ENCODE data around the gene DTNBP1. TPM values are rescaled to one million over a fixed set of nuclear protein-coding genes. Genes with fewer than 3 reads are reported as not detected.
A peak's percentile ranks its signal among the peaks of the same experiment; 100 is the strongest.

DTNBP1 gene
- total and polyA plus RNA-seq, 5 donors, result 17.2 to 34.0 (median 24.9) TPM

- intact Hi-C loops (cut with DNase I), result no loop called here
- no peak overlapping the region for H3K4me3 ChIP-seq (ENCODE audit: low read length)
- H3K9me3 ChIP-seq (ENCODE audit: control insufficient read depth, low read length), result no peaks in the 10 kb centered on the region
- no peaks in the 10 kb centered on the region for H3K4me1 ChIP-seq (ENCODE audit: control insufficient read depth, insufficient read depth, low read length)
- H3K27ac ChIP-seq (ENCODE audit: low read length), result no peak overlapping the region
- H3K27me3 ChIP-seq (ENCODE audit: control insufficient read depth, insufficient read depth), result no peaks in the 10 kb centered on the region
- ATAC-seq (no peak), DNase-seq (no peak)
- WGBS, result 96% methylated on average over 2 of the region's 2 CpGs
Measured at GRCh38 chr6:15607603-15608002, 55.2 kb downstream of the DTNBP1 start.

GRCh38 chr6:15606347-15606746 is 56.5 kb downstream of the DTNBP1 start:
- no peaks in the 10 kb centered on the region for H3K4me1 ChIP-seq (ENCODE audit: control insufficient read depth, insufficient read depth, low read length)
- DNase-seq (no peak), ATAC-seq (no peak)
- no peaks in the 10 kb centered on the region for H3K27me3 ChIP-seq (ENCODE audit: control insufficient read depth, insufficient read depth)
- intact Hi-C loops (cut with DNase I), result no loop called here
- 82% methylated on average over 1 of the region's 1 CpG for WGBS
- no peak overlapping the region for H3K4me3 ChIP-seq (ENCODE audit: low read length)
- H3K9me3 ChIP-seq (ENCODE audit: control insufficient read depth, low read length), result no peaks in the 10 kb centered on the region
- no peak overlapping the region for H3K27ac ChIP-seq (ENCODE audit: low read length)

- no peaks in the 10 kb centered on the region for H3K27me3 ChIP-seq (ENCODE audit: control insufficient read depth, insufficient read depth)
- H3K4me1 ChIP-seq (ENCODE audit: control insufficient read depth, insufficient read depth, low read length), result no peaks in the 10 kb centered on the region
- no peaks in the 10 kb centered on the region for H3K9me3 ChIP-seq (ENCODE audit: control insufficient read depth, low read length)
- H3K27ac ChIP-seq (ENCODE audit: low read length), result no peak overlapping the region
- no peak for DNase-seq
- H3K4me3 ChIP-seq (ENCODE audit: low read length), result no peak overlapping the region
- ATAC-seq, result no peak
- intact Hi-C loops (cut with DNase I), result no loop called here
- WGBS, result 98% methylated on average over 2 of the region's 2 CpGs
Measured at GRCh38 chr6:15604843-15605242, 58.0 kb downstream of the DTNBP1 start.

- no peak for ATAC-seq
- Histone ChIP-seq H3K4me3 (ENCODE audit: low read length) (no peak overlapping the region), H3K27me3 (ENCODE audit: control insufficient read depth, insufficient read depth) (no peaks in the 10 kb centered on the region), H3K27ac (ENCODE audit: low read length) (no peak overlapping the region), H3K4me1 (ENCODE audit: control insufficient read depth, insufficient read depth, low read length) (no peaks in the 10 kb centered on the region), H3K9me3 (ENCODE audit: control insufficient read depth, low read length) (no peaks in the 10 kb centered on the region)
- 47% methylated on average over 3 of the region's 3 CpGs for WGBS
- intact Hi-C loops (cut with DNase I), result no loop called here
- peak in 2 of 3 donors; percentile 57 to 73 for DNase-seq
Measured at GRCh38 chr6:15602154-15602553, 60.7 kb downstream of the DTNBP1 start.

DNA sequence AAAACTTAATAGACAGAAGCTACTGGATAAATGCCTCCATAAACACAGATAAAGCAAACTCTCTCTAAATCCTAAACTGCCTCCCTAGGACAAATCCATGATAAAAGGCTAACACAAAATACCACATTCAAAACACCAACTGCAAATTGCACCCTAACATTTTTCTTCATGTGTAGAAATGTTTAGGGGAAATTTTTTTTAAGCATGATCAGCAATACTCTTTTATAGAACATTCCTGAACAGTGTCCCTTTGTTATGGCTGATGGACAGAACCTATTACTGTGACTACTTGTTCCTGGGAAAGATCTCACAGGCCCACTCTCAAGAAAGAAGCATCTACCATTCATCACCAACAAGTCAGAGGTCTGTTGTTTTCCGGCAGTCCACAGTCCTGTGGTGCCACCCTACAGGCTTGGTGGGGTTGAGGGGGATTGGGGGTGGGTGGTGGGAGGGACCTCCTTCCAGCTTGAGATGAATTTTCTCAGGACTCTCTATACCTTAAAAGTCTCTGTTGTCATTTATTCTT is 64.5 kb downstream of the DTNBP1 start:
- intact Hi-C loops (cut with DNase I), result no loop called here
- no peaks in the 10 kb centered on the region for H3K9me3 ChIP-seq (ENCODE audit: control insufficient read depth, low read length)
- WGBS, result 80% methylated on average over 1 of the region's 1 CpG
- DNase-seq (no peak), ATAC-seq (no peak)
- no peaks in the 10 kb centered on the region for H3K27me3 ChIP-seq (ENCODE audit: control insufficient read depth, insufficient read depth)
- H3K4me1 ChIP-seq (ENCODE audit: control insufficient read depth, insufficient read depth, low read length), result peaks cover 5% of the 10 kb centered on the region
- H3K27ac ChIP-seq (ENCODE audit: low read length), result no peak overlapping the region
- H3K4me3 ChIP-seq (ENCODE audit: low read length), result no peak overlapping the region

DNA sequence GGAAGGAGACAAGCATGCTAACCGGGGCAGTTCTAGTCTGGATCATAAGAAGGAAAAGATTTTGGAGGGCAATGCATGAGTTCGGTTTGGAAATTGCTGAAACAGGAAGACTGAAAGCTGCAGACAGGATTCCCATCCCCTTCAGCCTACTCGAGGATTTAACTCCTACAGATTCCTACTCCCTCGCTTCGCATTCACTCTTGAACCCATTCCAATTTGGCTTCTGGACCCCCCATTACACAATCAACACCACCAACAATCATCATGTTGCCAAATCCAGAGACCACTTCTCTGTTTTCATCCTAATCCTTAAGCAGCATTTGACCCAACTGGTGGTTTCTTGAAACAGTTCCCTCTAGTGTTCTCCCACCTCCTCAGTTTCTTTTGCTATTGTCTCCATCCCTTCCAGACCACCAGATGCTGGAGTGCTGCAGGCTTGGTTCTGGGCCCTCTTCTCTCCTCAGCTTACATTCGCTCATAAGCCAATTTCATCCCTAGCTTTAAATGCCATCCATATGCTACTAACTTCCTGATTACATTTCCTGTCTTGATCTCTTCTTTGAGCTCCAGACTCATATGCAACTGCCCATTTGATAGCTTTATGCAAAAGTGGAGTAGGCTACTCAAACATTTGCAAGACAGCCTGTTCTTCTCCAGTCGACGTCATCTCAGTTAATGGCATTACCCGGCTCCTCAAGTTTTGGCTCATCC is 66.5 kb downstream of the DTNBP1 start:
- Histone ChIP-seq H3K27ac (ENCODE audit: low read length) (peak overlapping the region; percentile 71), H3K4me1 (ENCODE audit: control insufficient read depth, insufficient read depth, low read length) (peaks cover 6% of the 10 kb centered on the region), H3K9me3 (ENCODE audit: control insufficient read depth, low read length) (no peaks in the 10 kb centered on the region), H3K27me3 (ENCODE audit: control insufficient read depth, insufficient read depth) (no peaks in the 10 kb centered on the region), H3K4me3 (ENCODE audit: low read length) (no peak overlapping the region)
- intact Hi-C loops (cut with DNase I), result no loop called here
- no peak for ATAC-seq
- WGBS, result 63% methylated on average over 9 of the region's 9 CpGs
- no peak for DNase-seq

GRCh38 chr6:15595461-15596173 is 67.2 kb downstream of the DTNBP1 start:
- 48% methylated on average over 7 of the region's 7 CpGs for WGBS
- Histone ChIP-seq H3K27ac (ENCODE audit: low read length) (peak overlapping the region; percentile 71), H3K9me3 (ENCODE audit: control insufficient read depth, low read length) (no peaks in the 10 kb centered on the region), H3K27me3 (ENCODE audit: control insufficient read depth, insufficient read depth) (no peaks in the 10 kb centered on the region), H3K4me1 (ENCODE audit: control insufficient read depth, insufficient read depth, low read length) (peaks cover 6% of the 10 kb centered on the region), H3K4me3 (ENCODE audit: low read length) (no peak overlapping the region)
- intact Hi-C loops (cut with DNase I), result no loop called here
- ATAC-seq (peak; percentile 34 to 63), DNase-seq (no peak)

- H3K27ac ChIP-seq (ENCODE audit: low read length), result no peak overlapping the region
- H3K4me1 ChIP-seq (ENCODE audit: control insufficient read depth, insufficient read depth, low read length), result peaks cover 6% of the 10 kb centered on the region
- no peaks in the 10 kb centered on the region for H3K27me3 ChIP-seq (ENCODE audit: control insufficient read depth, insufficient read depth)
- DNase-seq (no peak), ATAC-seq (peak in 1 of 2 donors; percentile 46)
- no peak overlapping the region for H3K4me3 ChIP-seq (ENCODE audit: low read length)
- WGBS, result 84% methylated on average over 7 of the region's 7 CpGs
- no peaks in the 10 kb centered on the region for H3K9me3 ChIP-seq (ENCODE audit: control insufficient read depth, low read length)
- intact Hi-C loops (cut with DNase I), result no loop called here
Measured at GRCh38 chr6:15594512-15595259, 68.1 kb downstream of the DTNBP1 start.

DNA sequence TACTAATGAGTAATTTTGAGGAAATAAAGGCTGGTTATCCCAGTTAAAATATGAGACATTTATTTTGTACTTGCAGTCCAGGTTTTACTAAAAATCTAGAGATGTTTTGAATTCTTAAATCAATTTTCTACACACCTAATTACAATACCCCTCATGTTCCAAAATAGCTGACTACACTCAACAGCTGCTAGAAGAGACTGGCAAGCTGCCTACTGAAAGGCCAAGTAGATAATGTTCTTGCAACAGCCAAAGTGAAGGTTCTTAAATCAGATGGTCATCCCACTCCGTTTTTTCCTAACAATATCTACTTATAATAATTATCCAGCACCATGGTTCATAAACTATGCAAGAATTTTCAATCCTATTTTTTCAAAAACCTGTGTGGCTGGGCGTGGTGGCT is 69.0 kb downstream of the DTNBP1 start:
- no peak for DNase-seq
- ATAC-seq, result peak; percentile 57 to 79
- intact Hi-C loops (cut with DNase I), result no loop called here
- 54% methylated on average over 2 of the region's 2 CpGs for WGBS
- Histone ChIP-seq H3K4me3 (ENCODE audit: low read length) (no peak overlapping the region), H3K4me1 (ENCODE audit: control insufficient read depth, insufficient read depth, low read length) (peaks cover 8% of the 10 kb centered on the region), H3K9me3 (ENCODE audit: control insufficient read depth, low read length) (no peaks in the 10 kb centered on the region), H3K27ac (ENCODE audit: low read length) (no peak overlapping the region), H3K27me3 (ENCODE audit: control insufficient read depth, insufficient read depth) (no peaks in the 10 kb centered on the region)

DNA sequence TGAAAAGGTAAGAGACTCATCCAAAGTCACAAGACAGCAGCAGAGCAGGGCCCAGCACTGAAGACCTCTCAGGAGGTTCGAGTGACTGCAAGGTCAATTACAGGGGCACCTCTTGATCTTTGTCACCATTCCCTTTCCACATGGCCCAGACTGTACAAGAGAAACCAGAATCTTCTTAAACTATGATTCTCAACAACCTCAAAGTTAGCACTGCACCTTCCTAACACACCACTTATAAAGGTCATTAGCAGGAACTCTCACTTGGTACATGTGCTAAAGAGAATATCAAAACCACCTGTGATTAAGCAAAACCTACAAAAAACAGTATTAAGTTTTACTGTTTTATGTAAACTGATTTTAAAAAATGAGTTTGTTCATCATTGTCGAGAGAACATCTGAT is 70.2 kb downstream of the DTNBP1 start:
- H3K4me3 ChIP-seq (ENCODE audit: low read length), result no peak overlapping the region
- DNase-seq, result no peak
- H3K27me3 ChIP-seq (ENCODE audit: control insufficient read depth, insufficient read depth), result no peaks in the 10 kb centered on the region
- intact Hi-C loops (cut with DNase I), result no loop called here
- ATAC-seq, result no peak
- WGBS, result 86% methylated on average over 2 of the region's 2 CpGs
- no peaks in the 10 kb centered on the region for H3K9me3 ChIP-seq (ENCODE audit: control insufficient read depth, low read length)
- peaks cover 8% of the 10 kb centered on the region for H3K4me1 ChIP-seq (ENCODE audit: control insufficient read depth, insufficient read depth, low read length)
- no peak overlapping the region for H3K27ac ChIP-seq (ENCODE audit: low read length)
